ENCODE measurements around the gene CHID1. TPM values are rescaled to one million over a fixed set of nuclear protein-coding genes. Genes with fewer than 3 reads are reported as not detected.

The CHID1 gene
- total RNA-seq, 4 donors from 2014 or later, result 75.0 to 144 (median 93.8) TPM

DNA sequence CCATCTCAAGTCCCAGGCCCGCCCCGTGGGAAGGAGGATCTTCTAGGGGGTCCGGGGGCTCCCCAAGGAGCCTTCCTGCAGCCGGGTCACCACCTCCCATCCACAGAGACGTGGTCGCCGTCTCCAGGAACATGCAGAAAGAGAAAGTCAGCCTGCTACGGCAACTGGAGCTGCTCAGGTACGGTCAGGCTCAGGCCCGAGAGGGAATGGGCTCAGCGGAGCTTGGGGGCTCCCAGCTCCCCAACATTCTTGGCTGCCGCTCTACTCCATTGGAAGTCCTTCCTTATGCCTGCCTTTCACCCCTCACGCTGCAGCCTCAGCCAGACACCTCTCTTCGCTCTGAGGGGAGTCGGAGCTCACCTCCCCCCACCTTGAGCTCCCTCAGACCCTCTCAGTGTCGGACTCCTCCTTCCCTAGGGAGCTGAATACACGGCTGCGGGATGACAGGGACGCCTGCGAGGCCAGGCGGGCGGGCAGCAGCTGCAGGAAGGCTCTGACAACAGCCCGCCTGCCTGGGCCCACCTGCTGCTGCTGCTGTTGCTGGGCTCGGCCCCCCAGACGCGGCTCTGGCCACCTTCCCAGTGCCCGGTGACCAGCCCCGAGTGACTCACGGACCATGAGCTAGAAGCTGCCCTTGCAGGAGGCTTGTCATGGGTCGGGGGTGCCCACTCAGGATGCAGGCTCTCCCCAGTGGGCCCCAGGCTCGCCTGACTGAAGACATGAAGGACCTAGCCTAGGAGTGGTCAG is 79.3 kb downstream of the CHID1 start:
- no peak for TF ChIP-seq CTCF (IDR thresholded peaks at IDR 0.05)
- no peak for TF ChIP-seq POLR2A (IDR thresholded peaks at IDR 0.05)
- no peak for DNase-seq
- intact Hi-C loops (cut with DNase I), result no loop called here
- Histone ChIP-seq H3K36me3 (peaks cover 2 to 3% of the 10 kb centered on the region in 2 donors), H3K9me3 (no peaks in the 10 kb centered on the region), H3K27me3 (no peaks in the 10 kb centered on the region), H3K27ac (no peak overlapping the region), H3K4me1 (peaks cover 67 to 77% of the 10 kb centered on the region in 2 donors), H3K4me3 (replicated peaks in 1 of 3) (peak overlapping the region in 1 of 3 donors; percentile 23)
- 71 to 74% methylated on average over 19 of the region's 31 CpGs for WGBS, 2 donors

GRCh38 chr11:830295-831117 is 80.1 kb downstream of the CHID1 start:
- WGBS, 2 donors, result 2 to 4% methylated on average over 18 to 30 of the region's 78 CpGs
- Histone ChIP-seq H3K4me3 (replicated peaks in 1 of 3) (peak overlapping the region in 1 of 3 donors; percentile 23), H3K36me3 (peaks cover 0 to 3% of the 10 kb centered on the region in 2 donors), H3K4me1 (peaks cover 67 to 80% of the 10 kb centered on the region in 2 donors), H3K27me3 (no peaks in the 10 kb centered on the region), H3K27ac (no peak overlapping the region), H3K9me3 (no peaks in the 10 kb centered on the region)
- intact Hi-C loops (cut with DNase I), result no loop called here
- TF ChIP-seq CTCF (IDR thresholded peaks at IDR 0.05), result no peak
- peak in 1 of 2 donors; percentile 51 for TF ChIP-seq POLR2A (IDR thresholded peaks at IDR 0.05)
- peak; percentile 81 for DNase-seq

GRCh38 chr11:829847-830294 is 80.7 kb downstream of the CHID1 start:
- TF ChIP-seq CTCF (IDR thresholded peaks at IDR 0.05) (no peak), POLR2A (IDR thresholded peaks at IDR 0.05) (no peak)
- no peak for DNase-seq
- H3K27me3 ChIP-seq, result no peaks in the 10 kb centered on the region
- WGBS, 2 donors, result 2 to 24% methylated on average over 5 to 20 of the region's 39 CpGs
- H3K27ac ChIP-seq, result peak overlapping the region in 2 of 3 donors; percentile 12 to 27
- peaks cover 5 to 9% of the 10 kb centered on the region in 2 donors for H3K36me3 ChIP-seq
- H3K4me3 ChIP-seq (replicated peaks in 1 of 3), result peak overlapping the region in 1 of 3 donors; percentile 23
- intact Hi-C loops (cut with DNase I), result loop anchor here (10.0 kb wide), 1 partner anchor 85 kb away; the partner anchor contains the start of gene CHID1
- peaks cover 67 to 75% of the 10 kb centered on the region in 2 donors for H3K4me1 ChIP-seq
- H3K9me3 ChIP-seq, result no peaks in the 10 kb centered on the region

DNA sequence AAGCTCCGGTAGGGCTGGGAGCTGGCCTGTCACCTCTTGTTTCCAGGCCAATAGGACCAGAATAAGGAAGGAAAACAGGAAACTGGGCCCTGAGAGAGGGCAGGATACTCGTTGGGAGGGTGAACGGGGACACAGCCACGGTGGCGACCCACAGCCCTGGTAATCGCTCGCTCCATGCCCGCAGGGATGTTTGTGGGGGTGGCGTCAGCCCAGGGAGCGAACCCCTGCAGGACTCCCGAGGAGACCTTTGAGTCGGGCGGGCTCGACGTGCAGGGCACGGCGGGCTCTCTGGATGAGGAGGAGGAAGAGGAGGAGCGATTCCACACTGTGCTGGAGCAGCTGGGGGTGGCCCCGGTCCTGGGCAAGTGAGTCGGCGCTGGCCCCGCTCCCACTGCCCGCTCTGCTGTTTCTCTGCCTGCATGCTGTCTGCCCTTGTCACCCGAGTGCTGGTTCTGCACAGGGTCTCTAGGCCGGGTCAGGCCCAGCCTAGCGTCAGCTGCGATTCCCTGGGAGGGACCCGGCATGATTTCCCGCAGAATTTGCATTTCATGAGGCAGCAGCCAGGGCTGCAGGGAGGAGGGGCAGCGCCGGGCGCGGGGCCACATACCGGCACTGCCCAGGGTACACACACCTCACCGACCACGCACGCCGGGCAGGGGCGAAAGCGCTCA is 81.3 kb downstream of the CHID1 start:
- peaks cover 61 to 69% of the 10 kb centered on the region in 2 donors for H3K4me1 ChIP-seq
- peak overlapping the region in 2 of 3 donors; percentile 27 to 49 for H3K27ac ChIP-seq
- no peaks in the 10 kb centered on the region for H3K9me3 ChIP-seq
- peak overlapping the region in 1 of 3 donors; percentile 23 for H3K4me3 ChIP-seq (replicated peaks in 1 of 3)
- H3K36me3 ChIP-seq, result peaks cover 11 to 15% of the 10 kb centered on the region in 2 donors
- H3K27me3 ChIP-seq, result no peaks in the 10 kb centered on the region
- peak in 1 of 2 donors; percentile 43 for DNase-seq
- WGBS, 2 donors, result 32 to 49% methylated on average over 8 to 16 of the region's 40 CpGs
- intact Hi-C loops (cut with DNase I), result loop anchor here (10.0 kb wide), 1 partner anchor 85 kb away; the partner anchor contains the start of gene CHID1
- no peak for TF ChIP-seq CTCF (IDR thresholded peaks at IDR 0.05)
- no peak for TF ChIP-seq POLR2A (IDR thresholded peaks at IDR 0.05)
